HEK293T (cell line): ENCODE data around the gene ACOX3.

Experiments
- ELF4 ChIP-seq: fragments of 450-650 bp; IDR thresholded peaks from 2 replicates; pipeline ENCODE4 v1.6.1; 2017; ENCODE audit warnings: antibody characterized with exemption
- FOXA1 ChIP-seq: fragments of 450-650 bp; IDR thresholded peaks from 2 replicates; pipeline ENCODE4 v1.6.1; 2016; ENCODE audit warnings: mild to moderate bottlenecking
- HDGF ChIP-seq: fragments of 450-650 bp; IDR thresholded peaks from 2 replicates; pipeline ENCODE4 v1.6.1; 2017; ENCODE audit warnings: antibody characterized with exemption, borderline replicate concordance
- LEF1 ChIP-seq: fragments of 450-650 bp; IDR thresholded peaks from 2 replicates; pipeline ENCODE4 v1.6.1; 2017; ENCODE audit warnings: mild to moderate bottlenecking, borderline replicate concordance
- NFRKB ChIP-seq: fragments of 450-650 bp; IDR thresholded peaks from 2 replicates; pipeline ENCODE4 v1.6.1; 2016; ENCODE audit warnings: mild to moderate bottlenecking, moderate library complexity
- SP1 ChIP-seq: fragments of 450-650 bp; IDR thresholded peaks from 2 replicates; pipeline ENCODE4 v1.6.1; 2017
- SUZ12 ChIP-seq: fragments of 450-650 bp; IDR thresholded peaks from 2 replicates; pipeline ENCODE4 v1.6.1; 2016; ENCODE audit warnings: mild to moderate bottlenecking
- TF ChIP-seq, protein P1 (sequence below): fragments of 450-650 bp; IDR thresholded peaks from 2 replicates; pipeline ENCODE4 v1.6.1; 2016

DNA sequence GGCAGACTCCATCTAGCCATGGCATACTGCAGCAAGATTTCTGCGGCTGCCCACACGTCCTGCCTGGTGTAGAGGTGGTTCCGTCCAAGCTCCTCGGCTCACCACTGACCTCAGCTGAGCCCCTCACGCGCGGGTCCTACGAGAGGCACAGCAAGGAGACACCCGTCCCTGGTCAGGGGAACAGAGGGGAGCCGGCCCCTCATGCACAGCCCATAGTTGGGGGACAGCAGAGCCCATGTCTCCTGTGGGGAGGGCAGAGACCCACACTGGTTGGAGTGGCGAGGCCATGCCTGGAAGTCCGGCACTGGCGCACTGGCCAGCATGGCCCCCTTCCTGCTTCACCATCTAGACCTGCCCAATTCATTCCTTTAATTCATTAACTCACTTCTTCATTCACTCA, 90.2 kb downstream of the ACOX3 start:
- no peak for TF ChIP-seq ELF4
- no peak for TF ChIP-seq SP1
- TF ChIP-seq LEF1 = no peak
- TF ChIP-seq, protein P1, sequence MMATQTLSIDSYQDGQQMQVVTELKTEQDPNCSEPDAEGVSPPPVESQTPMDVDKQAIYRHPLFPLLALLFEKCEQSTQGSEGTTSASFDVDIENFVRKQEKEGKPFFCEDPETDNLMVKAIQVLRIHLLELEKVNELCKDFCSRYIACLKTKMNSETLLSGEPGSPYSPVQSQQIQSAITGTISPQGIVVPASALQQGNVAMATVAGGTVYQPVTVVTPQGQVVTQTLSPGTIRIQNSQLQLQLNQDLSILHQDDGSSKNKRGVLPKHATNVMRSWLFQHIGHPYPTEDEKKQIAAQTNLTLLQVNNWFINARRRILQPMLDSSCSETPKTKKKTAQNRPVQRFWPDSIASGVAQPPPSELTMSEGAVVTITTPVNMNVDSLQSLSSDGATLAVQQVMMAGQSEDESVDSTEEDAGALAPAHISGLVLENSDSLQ = no peak
- TF ChIP-seq HDGF = no peak
- no peak for TF ChIP-seq SUZ12
- no peak for TF ChIP-seq FOXA1
- no peak for TF ChIP-seq NFRKB
